HepG2 (cell line): Measurements from ENCODE around the gene NAIF1. TPM values are rescaled to one million over a fixed set of nuclear protein-coding genes. Genes with fewer than 3 reads are reported as not detected.

Experiments
- CENPX ChIP-seq: sonication (generic); formaldehyde crosslinking; IDR thresholded peaks from 2 replicates; pipeline ENCODE4 v1.9.0; 2021; ENCODE audit warnings: mild to moderate bottlenecking, missing genetic modification reagents, moderate library complexity
- DR1 ChIP-seq: sonication (generic); formaldehyde crosslinking; IDR thresholded peaks from 2 replicates; pipeline ENCODE4 v1.8.0; 2021; ENCODE audit warnings: mild to moderate bottlenecking, missing genetic modification reagents, inconsistent platforms
- GFI1 ChIP-seq: sonication (generic); formaldehyde crosslinking; IDR thresholded peaks from 2 replicates; pipeline ENCODE4 v1.5.0; 2020; ENCODE audit warnings: missing genetic modification reagents, mild to moderate bottlenecking, borderline replicate concordance
- KAT7 ChIP-seq: IDR thresholded peaks from 2 replicates; pipeline ENCODE4 v1.6.1; 2018; ENCODE audit warnings: borderline replicate concordance, missing compliant biosample characterization
- NAIF1 ChIP-seq: sonication (generic); formaldehyde crosslinking; IDR thresholded peaks from 2 replicates; pipeline ENCODE4 v1.5.0; 2020; ENCODE audit warnings: mild to moderate bottlenecking, missing genetic modification reagents, borderline replicate concordance
- NFE2L2 ChIP-seq: fragments of 150-350 bp; IDR thresholded peaks from 2 replicates; pipeline ENCODE4 v1.6.1; 2014; ENCODE audit warnings: low read length
- RBM39 ChIP-seq: fragments of 200-400 bp; formaldehyde crosslinking; IDR thresholded peaks from one replicate; pipeline ENCODE4 v1.6.1; 2018; ENCODE audit warnings: antibody characterized with exemption, mild to moderate bottlenecking, low read depth, low read length; ENCODE audit not compliant: poor library complexity, severe bottlenecking
- ZBTB40 ChIP-seq, 2 experiments: fragments of 450-650 bp in 1 of 2; sonication (generic) in 1 of 2; formaldehyde crosslinking in 1 of 2; IDR thresholded peaks; 2 replicates each; pipeline versions ENCODE4 v1.6.1 to v1.8.0; 2016 to 2022; ENCODE audit warnings: antibody characterized with exemption in 1 of 2, mild to moderate bottlenecking in 1 of 2, missing genetic modification reagents in 1 of 2
- ZNF232 ChIP-seq: sonication (generic); formaldehyde crosslinking; IDR thresholded peaks from 2 replicates; pipeline ENCODE4 v1.4.0; 2020; ENCODE audit warnings: missing genetic modification reagents, borderline replicate concordance
- ZNF567 ChIP-seq: sonication (generic); formaldehyde crosslinking; IDR thresholded peaks from 2 replicates; pipeline ENCODE4 v1.8.1; 2023; ENCODE audit warnings: mild to moderate bottlenecking, missing genetic modification reagents, borderline replicate concordance
- ZNF607 ChIP-seq: sonication (generic); formaldehyde crosslinking; IDR thresholded peaks from 2 replicates; pipeline ENCODE4 v1.5.1; 2020; ENCODE audit warnings: missing genetic modification reagents, mild to moderate bottlenecking, borderline replicate concordance
- ZNF780A ChIP-seq: sonication (generic); formaldehyde crosslinking; IDR thresholded peaks from 2 replicates; pipeline ENCODE4 v1.8.0; 2022; ENCODE audit warnings: mild to moderate bottlenecking, missing genetic modification reagents, moderate library complexity
- ZNF781 ChIP-seq: sonication (generic); formaldehyde crosslinking; IDR thresholded peaks from 2 replicates; pipeline ENCODE4 v1.5.1; 2020; ENCODE audit warnings: borderline replicate concordance, mild to moderate bottlenecking, missing genetic modification reagents; ENCODE audit errors: not compliant biosample characterization
- polyA plus RNA-seq, 8 experiments: library from polyadenylated mRNA; depleted of rRNA in 3 of 8; stranded (reverse) in 7 of 8; unstranded in 1 of 8; fragments of >200 nt; fragmentation: Illumina TruSeq in 4 of 8; extraction: Trizol in 4 of 8; gene quantifications; 2 replicates each; pipeline versions ENCODE4 v1.2.1 to v1.2.3, GENCODE V29; 2011 to 2016; ENCODE audit warnings: low read depth in 4 of 8, missing spikeins in 1 of 8, mixed read lengths in 1 of 8; ENCODE audit not compliant: insufficient read depth in 1 of 8
- total RNA-seq, 5 experiments: library from RNA; depleted of rRNA; stranded (reverse); fragments of >200 nt; fragmentation: Illumina TruSeq; extraction: Trizol; gene quantifications; 2 replicates each; pipeline ENCODE4 v1.2.3, GENCODE V29; 2016; ENCODE audit warnings: low read depth in 1 of 5
- TF ChIP-seq, protein P1 (sequence below): sonication (generic); formaldehyde crosslinking; IDR thresholded peaks from 2 replicates; pipeline ENCODE4 v1.8.0; 2022; ENCODE audit warnings: mild to moderate bottlenecking, missing genetic modification reagents, borderline replicate concordance
- TF ChIP-seq, protein P2 (sequence below): sonication (generic); formaldehyde crosslinking; IDR thresholded peaks from 2 replicates; pipeline ENCODE4 v1.5.0; 2020; ENCODE audit warnings: mild to moderate bottlenecking, missing genetic modification reagents, moderate library complexity

The NAIF1 gene
- total and polyA plus RNA-seq, 2 of the 13 experiments (the other 11 are each of a cell fraction or from before 2014, with no cell fraction given) = 6.0 to 6.9 TPM

- TF ChIP-seq ZBTB40 (IDR thresholded peaks at IDR 0.05) = no peak
- TF ChIP-seq ZBTB40 (CRISPR knock-in tag; IDR thresholded peaks at IDR 0.05) = no peak; the same call in 1 of the 2 replicates
- TF ChIP-seq RBM39 = no peak
- TF ChIP-seq ZNF567 = no peak
- no peak for TF ChIP-seq CENPX (CRISPR knock-in tag)
- TF ChIP-seq DR1 (CRISPR knock-in tag) = no peak
- no peak for TF ChIP-seq ZNF232 (CRISPR knock-in tag)
- TF ChIP-seq, protein P1, sequence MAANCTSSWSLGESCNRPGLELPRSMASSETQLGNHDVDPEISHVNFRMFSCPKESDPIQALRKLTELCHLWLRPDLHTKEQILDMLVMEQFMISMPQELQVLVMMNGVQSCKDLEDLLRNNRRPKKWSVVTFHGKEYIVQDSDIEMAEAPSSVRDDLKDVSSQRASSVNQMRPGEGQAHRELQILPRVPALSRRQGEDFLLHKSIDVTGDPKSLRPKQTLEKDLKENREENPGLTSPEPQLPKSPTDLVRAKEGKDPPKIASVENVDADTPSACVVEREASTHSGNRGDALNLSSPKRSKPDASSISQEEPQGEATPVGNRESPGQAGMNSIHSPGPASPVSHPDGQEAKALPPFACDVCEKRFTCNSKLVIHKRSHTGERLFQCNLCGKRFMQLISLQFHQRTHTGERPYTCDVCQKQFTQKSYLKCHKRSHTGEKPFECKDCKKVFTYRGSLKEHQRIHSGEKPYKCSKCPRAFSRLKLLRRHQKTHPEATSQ (CRISPR knock-in tag) = no peak
- no peak for TF ChIP-seq ZNF780A
- TF ChIP-seq, protein P2, sequence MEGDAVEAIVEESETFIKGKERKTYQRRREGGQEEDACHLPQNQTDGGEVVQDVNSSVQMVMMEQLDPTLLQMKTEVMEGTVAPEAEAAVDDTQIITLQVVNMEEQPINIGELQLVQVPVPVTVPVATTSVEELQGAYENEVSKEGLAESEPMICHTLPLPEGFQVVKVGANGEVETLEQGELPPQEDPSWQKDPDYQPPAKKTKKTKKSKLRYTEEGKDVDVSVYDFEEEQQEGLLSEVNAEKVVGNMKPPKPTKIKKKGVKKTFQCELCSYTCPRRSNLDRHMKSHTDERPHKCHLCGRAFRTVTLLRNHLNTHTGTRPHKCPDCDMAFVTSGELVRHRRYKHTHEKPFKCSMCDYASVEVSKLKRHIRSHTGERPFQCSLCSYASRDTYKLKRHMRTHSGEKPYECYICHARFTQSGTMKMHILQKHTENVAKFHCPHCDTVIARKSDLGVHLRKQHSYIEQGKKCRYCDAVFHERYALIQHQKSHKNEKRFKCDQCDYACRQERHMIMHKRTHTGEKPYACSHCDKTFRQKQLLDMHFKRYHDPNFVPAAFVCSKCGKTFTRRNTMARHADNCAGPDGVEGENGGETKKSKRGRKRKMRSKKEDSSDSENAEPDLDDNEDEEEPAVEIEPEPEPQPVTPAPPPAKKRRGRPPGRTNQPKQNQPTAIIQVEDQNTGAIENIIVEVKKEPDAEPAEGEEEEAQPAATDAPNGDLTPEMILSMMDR (CRISPR knock-in tag) = no peak
- TF ChIP-seq NAIF1 (CRISPR knock-in tag) = peak; percentile 8; the same call in 1 of the 2 replicates
- TF ChIP-seq GFI1 (CRISPR knock-in tag) = 0 out of 2 replicates have a peak, but pooled peaks have one; percentile 21
- no peak for TF ChIP-seq ZNF781 (CRISPR knock-in tag)
- TF ChIP-seq KAT7 = peak; percentile 59; the same call in 1 of the 2 replicates
- no peak for TF ChIP-seq NFE2L2
- peak; percentile 49; the same call in 1 of the 2 replicates for TF ChIP-seq ZNF607 (CRISPR knock-in tag)
Measured at GRCh38 chr9:128067645-128068385, 695 bp upstream of the NAIF1 start, which contains the start of gene SLC25A25 (continued).
